ENCODE data around the gene PRKAR1A. TPM values are rescaled to one million over a fixed set of nuclear protein-coding genes. Genes with fewer than 3 reads are reported as not detected.

The PRKAR1A gene
- total RNA-seq, 3 donors from 2014 or later: 331 to 432 (median 409) TPM

DNA sequence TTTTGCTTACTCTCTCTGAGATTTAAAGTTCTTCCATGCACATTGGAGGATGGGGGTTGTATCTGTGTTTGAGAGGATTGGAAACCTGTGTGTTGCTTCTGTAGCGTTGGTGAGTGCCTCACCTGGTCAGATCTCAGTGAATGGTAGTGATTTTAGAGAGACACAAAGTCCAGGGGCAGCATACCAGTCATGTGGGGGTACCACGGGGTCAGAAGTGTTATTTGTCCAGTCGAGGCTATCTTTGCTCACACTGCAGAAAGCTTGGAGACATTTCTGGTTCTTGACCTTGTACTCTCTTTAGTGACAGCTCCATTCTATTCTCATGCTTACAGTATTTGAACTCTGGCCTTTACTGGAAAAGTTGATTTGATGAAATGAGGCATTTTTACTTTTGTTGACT lies 23.7 kb downstream of the PRKAR1A start:
- intact Hi-C loops (cut with DNase I; ENCODE audit: low total_unique reads): no loop called here
- H3K27me3 ChIP-seq: no peaks in the 10 kb centered on the region
- no peak overlapping the region for H3K4me3 ChIP-seq
- DNase-seq (ENCODE audit: low spot score in 2 of 2): no peak
- no peaks in the 10 kb centered on the region for H3K9me3 ChIP-seq
- TF ChIP-seq, protein P1, sequence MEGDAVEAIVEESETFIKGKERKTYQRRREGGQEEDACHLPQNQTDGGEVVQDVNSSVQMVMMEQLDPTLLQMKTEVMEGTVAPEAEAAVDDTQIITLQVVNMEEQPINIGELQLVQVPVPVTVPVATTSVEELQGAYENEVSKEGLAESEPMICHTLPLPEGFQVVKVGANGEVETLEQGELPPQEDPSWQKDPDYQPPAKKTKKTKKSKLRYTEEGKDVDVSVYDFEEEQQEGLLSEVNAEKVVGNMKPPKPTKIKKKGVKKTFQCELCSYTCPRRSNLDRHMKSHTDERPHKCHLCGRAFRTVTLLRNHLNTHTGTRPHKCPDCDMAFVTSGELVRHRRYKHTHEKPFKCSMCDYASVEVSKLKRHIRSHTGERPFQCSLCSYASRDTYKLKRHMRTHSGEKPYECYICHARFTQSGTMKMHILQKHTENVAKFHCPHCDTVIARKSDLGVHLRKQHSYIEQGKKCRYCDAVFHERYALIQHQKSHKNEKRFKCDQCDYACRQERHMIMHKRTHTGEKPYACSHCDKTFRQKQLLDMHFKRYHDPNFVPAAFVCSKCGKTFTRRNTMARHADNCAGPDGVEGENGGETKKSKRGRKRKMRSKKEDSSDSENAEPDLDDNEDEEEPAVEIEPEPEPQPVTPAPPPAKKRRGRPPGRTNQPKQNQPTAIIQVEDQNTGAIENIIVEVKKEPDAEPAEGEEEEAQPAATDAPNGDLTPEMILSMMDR (IDR thresholded peaks at IDR 0.05): no peak
- TF ChIP-seq POLR2AphosphoS5 (IDR thresholded peaks at IDR 0.05): no peak
- no peak for TF ChIP-seq POLR2A (IDR thresholded peaks at IDR 0.05)
- H3K4me1 ChIP-seq: no peaks in the 10 kb centered on the region
- no peaks in the 10 kb centered on the region for H3K36me3 ChIP-seq
- H3K27ac ChIP-seq: peak overlapping the region in 1 of 2 donors; percentile 54

DNA sequence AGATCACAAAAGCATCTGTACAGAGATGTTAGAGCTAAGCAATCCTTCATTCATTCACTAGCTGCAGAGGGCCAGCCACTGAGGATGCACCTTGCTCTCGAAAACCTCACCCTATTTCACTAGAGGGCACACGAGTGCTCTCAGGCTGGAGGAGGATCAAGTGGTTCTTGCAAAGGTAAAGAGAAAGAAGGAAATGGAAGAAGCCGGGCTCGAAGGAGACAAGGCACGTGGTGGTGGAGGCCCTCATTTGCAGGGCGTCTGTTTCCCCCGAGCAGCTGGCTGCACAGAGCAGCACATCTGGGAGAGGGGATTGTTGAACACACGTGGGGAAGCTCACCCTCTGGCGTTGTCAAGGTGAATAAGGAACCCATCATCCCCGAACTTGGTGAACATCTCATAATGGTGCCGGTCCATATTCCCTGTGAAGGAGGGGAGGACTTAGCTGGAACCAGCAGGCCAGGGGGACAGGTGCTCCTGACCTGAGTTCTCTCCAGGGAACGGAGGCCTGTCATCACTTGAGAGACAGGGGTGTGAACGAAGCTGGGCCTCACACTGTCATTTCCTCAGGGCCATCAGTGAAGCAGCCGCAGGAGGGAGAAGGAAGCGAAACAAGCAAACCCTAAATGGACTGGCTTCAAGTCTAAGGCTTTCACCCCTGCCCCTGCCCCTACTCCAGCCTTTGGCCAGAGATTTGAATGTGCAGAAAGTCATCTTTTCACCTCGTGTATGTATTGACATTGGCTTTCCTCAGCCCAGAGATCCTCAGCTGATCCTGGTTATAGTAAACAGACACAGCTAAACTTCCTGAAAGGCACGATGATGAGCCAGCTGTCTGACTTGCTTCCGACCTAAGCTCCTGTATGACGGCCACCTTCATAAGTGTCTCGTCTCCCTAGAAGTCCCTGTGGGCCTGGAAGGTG lies 27.6 kb downstream of the PRKAR1A start:
- peak overlapping the region; percentile 52 to 68 for H3K27ac ChIP-seq
- H3K4me1 ChIP-seq: no peaks in the 10 kb centered on the region
- no peaks in the 10 kb centered on the region for H3K9me3 ChIP-seq
- no peaks in the 10 kb centered on the region for H3K27me3 ChIP-seq
- peaks cover 4% of the 10 kb centered on the region for H3K36me3 ChIP-seq
- H3K4me3 ChIP-seq: no peak overlapping the region
- DNase-seq (ENCODE audit: low spot score in 2 of 2): no peak
- no peak for TF ChIP-seq POLR2A (IDR thresholded peaks at IDR 0.05)
- TF ChIP-seq POLR2AphosphoS5 (IDR thresholded peaks at IDR 0.05): peak in 1 of 3 donors; percentile 31
- TF ChIP-seq, protein P1 (IDR thresholded peaks at IDR 0.05): peak in 2 of 3 donors; percentile 25 to 32
- intact Hi-C loops (cut with DNase I; ENCODE audit: low total_unique reads): no loop called here

DNA sequence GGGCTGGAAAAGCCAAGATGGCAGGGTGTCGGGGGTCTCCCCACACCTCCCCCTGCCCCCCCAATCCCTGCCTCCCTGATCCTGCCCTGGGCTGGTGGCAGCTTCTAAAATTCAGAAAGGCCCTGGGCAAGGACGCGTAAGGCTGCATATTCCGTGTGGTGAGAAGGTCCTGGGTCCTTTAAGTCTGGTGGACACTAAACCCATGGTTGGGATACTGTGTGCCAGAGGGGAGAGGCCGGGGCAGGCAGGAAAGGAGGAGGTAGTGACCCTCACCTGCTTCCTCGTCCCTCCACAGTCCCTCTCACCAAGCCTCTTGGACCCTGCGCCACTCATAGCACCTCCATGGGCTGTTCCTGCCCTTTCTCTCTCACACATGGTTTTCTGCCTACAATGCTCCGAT lies 28.8 kb downstream of the PRKAR1A start:
- no peak for TF ChIP-seq POLR2AphosphoS5 (IDR thresholded peaks at IDR 0.05)
- TF ChIP-seq POLR2A (IDR thresholded peaks at IDR 0.05): no peak
- TF ChIP-seq, protein P1 (IDR thresholded peaks at IDR 0.05): no peak
- Histone ChIP-seq H3K27ac (peak overlapping the region; percentile 52 to 68), H3K4me3 (no peak overlapping the region), H3K27me3 (no peaks in the 10 kb centered on the region), H3K36me3 (peaks cover 4% of the 10 kb centered on the region), H3K4me1 (no peaks in the 10 kb centered on the region), H3K9me3 (no peaks in the 10 kb centered on the region)
- intact Hi-C loops (cut with DNase I; ENCODE audit: low total_unique reads): no loop called here
- DNase-seq (ENCODE audit: low spot score in 2 of 2): no peak

DNA sequence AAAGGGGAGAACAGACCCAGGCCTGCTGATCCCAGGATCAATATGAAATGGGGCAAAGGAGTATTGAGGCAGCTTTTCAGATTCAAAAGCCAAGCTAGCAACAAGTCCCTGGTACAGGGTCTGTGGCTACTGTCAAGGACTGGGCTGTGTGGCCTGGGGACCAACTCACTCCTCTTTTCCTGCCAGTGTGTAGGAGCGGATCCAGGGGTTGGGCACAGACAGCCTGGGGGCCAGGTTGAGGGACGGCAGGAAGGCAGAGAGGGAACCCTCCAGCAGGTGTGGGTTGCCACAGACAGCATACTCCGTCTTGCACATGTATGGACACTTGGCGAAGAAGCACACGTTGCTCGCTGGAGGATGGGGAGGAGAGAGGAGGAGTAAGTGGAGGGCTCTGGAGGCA lies 29.6 kb downstream of the PRKAR1A start:
- no peak for DNase-seq (ENCODE audit: low spot score in 2 of 2)
- TF ChIP-seq POLR2A (IDR thresholded peaks at IDR 0.05): no peak
- TF ChIP-seq, protein P1 (IDR thresholded peaks at IDR 0.05): no peak
- TF ChIP-seq POLR2AphosphoS5 (IDR thresholded peaks at IDR 0.05): no peak
- Histone ChIP-seq H3K4me1 (no peaks in the 10 kb centered on the region), H3K27me3 (no peaks in the 10 kb centered on the region), H3K9me3 (peaks cover 0 to 3% of the 10 kb centered on the region in 2 donors), H3K4me3 (no peak overlapping the region), H3K27ac (peak overlapping the region in 1 of 2 donors; percentile 68), H3K36me3 (peaks cover 4% of the 10 kb centered on the region)
- intact Hi-C loops (cut with DNase I; ENCODE audit: low total_unique reads): no loop called here

Measured in breast epithelium (tissue), 4 donors.